Stimulated activated CD8-positive, alpha-beta memory T cell treated with anti-CD3 and anti-CD28 coated beads, Interleukin-2, amount 100 ng/mL, for 1 hour (primary cell): ENCODE results near the gene LDLRAD3.

Experiments
- DNase-seq, 2 donors: peaks; one replicate each; pipeline ENCODE4 v3.0.0-alpha.2; 2020; ENCODE audit warnings: low read depth in 2 of 2

The LDLRAD3 gene

GRCh38 chr11:35927682-35928081 is 16.2 kb upstream of the LDLRAD3 start:
- DNase-seq = no peak

DNA sequence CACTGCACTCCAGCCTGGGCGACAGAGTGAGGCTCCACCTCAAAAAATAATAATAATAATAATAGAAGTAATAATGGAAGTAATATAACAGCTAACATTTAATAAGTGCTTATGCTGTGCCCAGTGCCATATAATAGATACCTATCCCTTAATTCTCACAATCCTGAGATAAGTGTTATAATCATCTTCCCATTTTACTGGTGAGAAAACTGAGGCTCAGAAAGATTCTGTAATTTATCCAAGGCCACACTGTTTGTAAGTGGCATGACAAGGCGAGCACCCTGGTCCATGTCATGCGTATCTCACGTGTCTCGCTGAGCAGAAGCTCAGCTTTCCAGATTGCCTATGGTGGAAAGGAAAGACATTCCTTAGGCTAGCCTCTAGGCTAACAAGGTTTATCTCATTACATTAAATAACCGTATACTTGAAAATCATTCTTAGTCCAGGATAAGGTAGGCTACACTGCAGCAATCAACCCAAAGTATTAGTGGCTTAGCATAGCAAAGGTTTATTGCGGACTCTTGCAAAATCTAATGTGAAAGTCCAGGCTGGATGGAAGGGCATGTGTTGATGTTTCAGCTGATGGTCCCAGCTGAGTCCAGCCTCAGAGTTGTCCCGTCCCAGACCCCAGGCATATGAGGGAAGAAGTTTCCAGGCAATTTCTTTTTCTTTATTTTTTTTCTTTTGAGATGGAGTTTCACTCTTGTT is 15.0 kb upstream of the LDLRAD3 start:
- DNase-seq = no peak

DNA sequence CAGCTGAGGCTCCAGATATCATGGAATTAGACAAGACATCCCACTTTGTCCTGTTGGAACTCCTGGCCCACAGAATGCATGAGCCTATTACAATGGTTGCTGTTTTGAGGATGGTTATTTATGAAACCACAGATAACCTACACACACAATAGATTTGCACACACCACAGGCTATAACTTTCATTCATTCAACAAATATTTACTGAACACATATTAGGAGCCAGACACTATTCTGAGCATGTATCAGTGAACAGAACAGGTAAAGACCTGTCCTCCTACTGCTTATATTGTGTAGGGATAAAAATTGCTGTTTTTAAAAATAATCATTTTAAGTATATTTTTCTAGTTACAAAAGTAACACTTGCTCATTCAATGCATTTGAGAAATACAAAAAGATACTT is 13.4 kb upstream of the LDLRAD3 start:
- no peak for DNase-seq

- DNase-seq = no peak
These were observed 11.7 kb upstream of the LDLRAD3 start for GRCh38 chr11:35932121-35932520.

- DNase-seq = no peak
These were observed 11.1 kb upstream of the LDLRAD3 start for GRCh38 chr11:35932681-35933319.

DNA sequence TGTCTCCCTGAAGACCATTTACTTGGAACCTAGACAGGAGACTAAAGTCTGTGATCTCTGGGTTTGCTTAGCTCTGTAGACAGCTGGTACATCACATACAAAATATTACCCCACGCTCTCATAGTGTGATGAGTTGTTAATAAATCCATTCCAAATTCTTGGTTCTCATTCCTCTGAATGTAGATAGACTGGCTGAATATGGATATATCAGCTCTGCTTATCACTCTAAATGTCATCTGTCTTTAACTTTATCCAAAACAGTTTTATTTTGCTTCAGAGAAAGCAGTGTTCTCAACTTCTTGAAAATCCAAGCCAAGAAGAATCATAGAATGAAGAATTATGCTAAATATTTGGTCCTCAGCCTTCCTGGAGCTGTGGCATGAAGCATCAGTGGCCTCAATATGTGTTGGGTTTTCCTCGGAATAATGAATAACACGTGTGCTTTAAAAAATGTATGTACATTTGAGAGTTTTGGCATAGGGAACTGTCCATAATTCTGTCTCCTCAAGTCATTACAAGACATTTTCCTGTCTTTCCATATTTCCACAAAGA is 10.5 kb upstream of the LDLRAD3 start:
- DNase-seq = no peak

- no peak for DNase-seq
These were observed 9.6 kb upstream of the LDLRAD3 start for GRCh38 chr11:35934271-35934670.

DNA sequence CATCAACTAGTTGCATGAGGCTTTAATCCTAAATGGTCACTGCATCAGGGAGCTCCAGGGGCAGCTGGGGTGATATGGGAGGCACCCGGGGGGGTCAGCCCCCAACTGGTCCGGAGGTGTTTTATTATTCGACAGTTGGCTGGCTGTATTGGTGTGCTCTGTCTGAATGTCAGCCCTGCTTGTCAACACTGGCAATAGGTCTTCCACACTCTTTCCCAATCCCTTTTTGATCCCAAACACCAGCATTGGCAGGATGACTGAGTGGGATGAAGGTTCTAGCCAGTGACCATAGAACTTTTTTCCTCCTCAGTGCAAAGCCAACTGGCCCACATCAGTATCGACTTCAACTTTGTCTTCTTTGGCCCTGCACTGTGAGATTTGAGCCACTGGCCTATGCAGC is 8.9 kb upstream of the LDLRAD3 start:
- no peak for DNase-seq

DNA sequence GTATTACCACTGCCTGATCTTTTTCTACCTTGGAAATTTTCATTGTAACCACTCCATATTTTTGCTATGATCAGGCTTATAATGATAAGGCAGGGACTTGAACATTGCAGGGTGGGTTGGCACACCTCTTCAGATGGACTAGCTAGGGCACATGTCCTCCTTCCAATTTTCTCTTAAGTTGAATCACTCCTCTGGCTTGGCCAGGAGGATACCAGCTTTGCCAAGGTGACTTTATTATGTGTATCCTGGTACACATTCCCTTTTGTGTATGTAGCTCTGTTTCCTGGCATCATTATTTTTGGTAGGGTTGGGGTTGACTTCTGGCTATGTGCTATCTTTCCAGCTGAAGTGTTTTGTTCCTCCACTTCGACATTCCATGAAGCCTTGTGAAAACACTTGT is 8.5 kb upstream of the LDLRAD3 start:
- no peak for DNase-seq

DNA sequence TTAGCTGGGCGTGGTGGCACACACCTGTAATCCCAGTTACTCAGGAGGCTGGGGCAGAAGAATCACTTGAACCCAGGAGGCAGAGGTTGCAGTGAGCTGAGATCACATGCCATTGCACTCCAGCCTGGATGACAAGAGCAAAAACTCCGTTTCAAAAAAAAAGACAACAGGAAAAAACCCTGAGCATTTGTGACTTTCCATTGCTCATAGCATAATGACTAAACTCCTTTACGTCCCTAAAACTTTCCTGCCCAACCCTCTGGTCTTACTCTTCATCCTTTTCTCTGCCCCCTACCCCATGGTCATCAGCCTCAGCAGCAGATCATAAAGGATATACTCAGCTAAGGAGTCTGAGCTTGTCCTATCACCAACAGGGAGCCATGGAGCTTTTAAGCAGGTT is 6.8 kb upstream of the LDLRAD3 start:
- DNase-seq = no peak

DNA sequence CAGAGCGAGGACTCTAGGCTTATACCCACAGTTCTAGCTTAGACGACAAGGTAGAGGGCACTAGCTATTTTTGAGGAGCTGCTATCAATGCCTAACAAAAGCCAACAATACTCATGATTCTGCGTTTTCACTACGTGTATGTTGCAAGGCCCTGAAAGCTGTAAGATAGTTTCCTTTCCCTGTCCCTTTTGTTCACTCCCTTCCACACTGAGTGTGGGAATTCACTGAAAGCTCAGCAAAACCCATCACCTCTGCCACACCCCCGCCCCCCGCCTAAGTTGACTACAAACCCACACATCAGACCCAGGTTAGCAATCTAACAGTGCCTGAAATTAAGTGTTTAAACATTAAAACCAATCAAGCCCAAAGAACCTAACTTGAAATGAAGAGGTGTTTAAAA is 6.2 kb upstream of the LDLRAD3 start:
- DNase-seq = no peak

GRCh38 chr11:35938231-35938630 is 5.6 kb upstream of the LDLRAD3 start:
- DNase-seq = no peak

- DNase-seq = no peak
These were observed 553 bp upstream of the LDLRAD3 start for GRCh38 chr11:35943309-35943708.

DNA sequence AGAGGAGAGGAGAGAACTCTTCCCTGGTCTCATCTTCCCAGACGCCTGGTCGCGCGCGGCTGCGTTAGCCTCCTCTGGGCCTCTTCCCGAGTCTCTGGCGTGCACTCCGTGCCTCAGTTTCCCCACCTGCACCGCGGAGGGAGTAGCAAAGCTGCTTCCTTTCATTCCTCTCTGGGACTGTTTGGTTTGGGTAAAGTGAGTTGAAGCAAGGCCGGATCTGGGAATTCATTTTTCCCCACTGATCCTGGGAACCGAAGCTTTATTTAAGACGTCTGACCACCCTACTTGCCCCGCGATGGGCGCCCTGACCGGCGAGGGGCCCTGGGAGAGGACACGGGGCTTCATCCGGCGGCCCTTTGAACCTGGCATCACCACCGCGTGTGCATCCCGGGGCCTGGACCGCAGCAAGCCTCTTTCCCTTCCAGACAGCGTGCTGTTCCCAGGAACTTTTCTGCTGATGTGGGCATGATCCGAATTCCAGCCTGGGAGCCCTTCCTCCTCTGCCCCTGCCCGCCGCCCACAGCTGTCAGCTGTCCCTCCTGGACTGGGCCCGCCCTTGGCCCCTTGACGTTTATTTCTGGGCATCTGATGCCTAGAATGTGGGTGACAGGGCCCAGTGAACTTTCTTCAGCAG is 758 bp downstream of the LDLRAD3 start:
- no peak for DNase-seq

- DNase-seq = no peak
These were observed 1.3 kb downstream of the LDLRAD3 start for GRCh38 chr11:35945137-35945518.

- DNase-seq = no peak
These were observed 2.9 kb downstream of the LDLRAD3 start for GRCh38 chr11:35946766-35947165.

DNA sequence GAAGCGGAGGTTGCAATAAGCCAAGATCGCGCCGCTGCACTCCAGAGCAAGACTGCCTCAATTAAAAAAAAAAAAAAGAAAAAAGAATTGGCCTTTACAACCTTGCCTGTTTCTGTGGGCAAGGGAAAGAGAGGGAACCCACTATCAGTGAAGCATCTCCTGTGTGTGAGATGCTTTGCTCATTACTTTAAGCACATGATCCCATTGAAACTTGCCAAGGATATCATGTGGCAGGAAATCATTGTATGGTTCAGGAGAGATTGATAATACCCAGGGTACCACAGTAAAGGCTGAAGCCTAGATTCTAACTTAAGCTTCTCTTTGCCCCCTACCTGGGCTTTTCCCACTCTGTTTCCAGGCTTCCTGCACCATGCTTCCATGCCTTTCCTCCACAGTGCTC is 3.6 kb downstream of the LDLRAD3 start:
- no peak for DNase-seq

- DNase-seq = no peak
These were observed 5.4 kb downstream of the LDLRAD3 start for GRCh38 chr11:35949242-35949641.

DNA sequence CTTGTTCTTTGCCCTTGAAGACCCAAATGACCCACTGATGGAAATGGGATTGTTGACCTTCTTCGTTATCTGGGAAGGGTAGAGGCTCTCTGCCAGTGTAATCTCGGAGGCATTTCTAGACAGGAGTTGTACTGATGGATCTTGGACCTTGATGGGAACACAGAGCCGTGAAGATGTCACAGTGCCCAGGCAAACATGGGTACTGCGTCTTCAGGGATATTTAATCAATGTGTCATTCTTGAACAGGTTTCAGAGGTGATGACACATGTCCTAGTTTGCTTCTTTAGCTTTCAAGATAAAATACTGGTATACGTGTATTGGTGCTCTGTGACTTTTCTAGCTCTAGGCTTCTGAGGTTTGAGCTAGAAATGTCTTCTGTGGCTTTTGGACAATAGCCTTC is 6.2 kb downstream of the LDLRAD3 start:
- no peak for DNase-seq

DNA sequence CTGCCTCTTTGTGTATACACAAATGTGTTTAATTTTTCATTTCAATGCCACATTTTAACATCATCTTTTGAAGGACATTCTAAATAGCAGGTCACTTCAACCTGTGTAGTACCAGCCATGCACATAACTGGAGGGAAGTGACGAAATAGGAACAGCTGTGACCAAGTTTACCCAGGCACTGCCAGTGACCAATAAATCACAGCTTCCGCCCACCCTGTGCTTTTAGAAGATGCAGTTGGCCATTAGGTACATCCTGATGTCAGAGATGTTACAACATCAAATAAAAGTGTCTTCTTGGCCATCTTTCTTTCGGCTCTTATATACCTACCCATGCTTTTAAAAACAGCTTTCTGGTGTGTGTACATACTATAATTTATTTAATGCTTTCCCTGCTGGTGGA is 7.8 kb downstream of the LDLRAD3 start:
- no peak for DNase-seq

GRCh38 chr11:35953081-35953760 is 9.4 kb downstream of the LDLRAD3 start:
- no peak for DNase-seq

GRCh38 chr11:35954205-35954604 is 10.3 kb downstream of the LDLRAD3 start:
- DNase-seq = no peak
